Panc1 (cell line): ENCODE data around the gene TRIO. TPM values are rescaled to one million over a fixed set of nuclear protein-coding genes. Genes with fewer than 3 reads are reported as not detected.

ENCODE experiments used
- ATAC-seq: fragments of 200-7000 bp; cut with Tn5 transposase; 2 replicates; pipeline ENCODE4 v1.9.1; 2020; ENCODE audit warnings: mild to moderate bottlenecking, moderate library complexity
- BruUV-seq: library from RNA; stranded (reverse); fragments of 400-500 nt; replicated peaks from 2 replicates; lab custom pipeline; 2021; lab: Mats Ljungman, UMichigan
- CTCF ChIA-PET: fragments of 300-600 bp; sonication (Branson Sonifier 250); formaldehyde crosslinking; loops from one replicate; lab custom pipeline; 2022; ENCODE audit warnings: antibody characterized with exemption; lab: Charles Lee
- POLR2A ChIA-PET: fragments of 300-600 bp; sonication (Branson Sonifier 250); formaldehyde crosslinking; loops from one replicate; lab custom pipeline; 2022; ENCODE audit warnings: antibody characterized with exemption; lab: Charles Lee
- DNase-seq: peaks from one replicate; pipeline ENCODE4 v3.0.0-alpha.2; 2010; ENCODE audit warnings: low read depth, low spot score
- H3K27ac ChIP-seq: 2 replicates; pipeline ENCODE4 v1.5.1; 2011; ENCODE audit warnings: mild to moderate bottlenecking, low read length, inconsistent platforms
- H3K27me3 ChIP-seq: fragments of 200-500 bp; sonication (Bioruptor generic); 2 replicates; pipeline ENCODE4 v1.6.0; 2014; ENCODE audit warnings: low read length, inconsistent platforms; ENCODE audit not compliant: control insufficient read depth, insufficient read depth
- H3K36me3 ChIP-seq: fragments of 200-500 bp; sonication (Bioruptor generic); 2 replicates; pipeline ENCODE4 v1.5.1; 2014; ENCODE audit warnings: inconsistent platforms, mild to moderate bottlenecking, low read length, moderate library complexity; ENCODE audit not compliant: control insufficient read depth, insufficient read depth
- H3K4me1 ChIP-seq: 2 replicates; pipeline ENCODE4 v1.5.1; 2011; ENCODE audit warnings: inconsistent platforms, mild to moderate bottlenecking, low read length, moderate library complexity; ENCODE audit not compliant: control insufficient read depth, insufficient read depth
- H3K4me3 ChIP-seq, 2 experiments: 2 replicates each; pipeline ENCODE4 v1.5.1; 2011 to 2012; ENCODE audit warnings: low read depth in 2 of 2, low read length in 2 of 2, mild to moderate bottlenecking in 2 of 2, inconsistent platforms in 1 of 2, moderate library complexity in 1 of 2
- H3K9me3 ChIP-seq: fragments of 200-500 bp; sonication (Bioruptor generic); 2 replicates; pipeline ENCODE4 v1.5.1; 2014; ENCODE audit warnings: low read depth, mild to moderate bottlenecking, inconsistent platforms, low read length, moderate library complexity; ENCODE audit not compliant: control insufficient read depth, insufficient read depth
- CTCF ChIP-seq: fragments of 450-650 bp; IDR thresholded peaks from 2 replicates; pipeline ENCODE4 v1.5.1; 2017; ENCODE audit warnings: mild to moderate bottlenecking
- POLR2AphosphoS5 ChIP-seq: IDR thresholded peaks from 2 replicates; pipeline ENCODE4 v1.6.1; 2012; ENCODE audit warnings: mild to moderate bottlenecking, low read depth, low read length, moderate library complexity
- REST ChIP-seq, 2 experiments: IDR thresholded peaks; 2 replicates each; pipeline ENCODE4 v1.6.1; 2011 to 2012; ENCODE audit warnings: low read depth in 2 of 2, control low read depth in 1 of 2, low read length in 1 of 2, mild to moderate bottlenecking in 1 of 2, moderate library complexity in 1 of 2; ENCODE audit not compliant: insufficient read depth in 1 of 2
- SIN3A ChIP-seq: IDR thresholded peaks from 2 replicates; pipeline ENCODE4 v1.6.1; 2012; ENCODE audit warnings: low read depth, mild to moderate bottlenecking, low read length, moderate library complexity, borderline replicate concordance; ENCODE audit not compliant: insufficient read depth
- TCF7L2 ChIP-seq: IDR thresholded peaks from 2 replicates; pipeline ENCODE4 v1.6.1; 2011; ENCODE audit warnings: mild to moderate bottlenecking, low read depth, low read length, inconsistent platforms
- in situ Hi-C: cut with HindIII; loops from 2 replicates; pipeline ENCODE4 v1.10.0; 2016; ENCODE audit warnings: low sequenced_read_pairs, low pct_unique_long_range_greater_than_20kb
- intact Hi-C: fragments of 100-400 bp; cut with micrococcal nuclease; formaldehyde crosslinking; loops from one replicate; pipeline ENCODE4 v1.10.0; 2022; ENCODE audit not compliant: unreplicated experiment
- total RNA-seq: library from RNA; stranded (reverse); gene quantifications from one replicate; pipeline ENCODE4 v1.2.1, GENCODE V29; 2021; ENCODE audit not compliant: unreplicated experiment

Gene TRIO
- total RNA-seq, 1 experiment from 2014 or later, result 349 TPM

- intact Hi-C loops (no loop called here), in situ Hi-C loops (no loop called here)
- ATAC-seq, result no peak
- BruUV-seq, result no TSS peak
- DNase-seq, result no peak
- peaks cover 28% of the 10 kb centered on the region for H3K36me3 ChIP-seq
- no peaks in the 10 kb centered on the region for H3K27me3 ChIP-seq
- H3K27ac ChIP-seq, result no peak overlapping the region
- no peaks in the 10 kb centered on the region for H3K4me1 ChIP-seq
- H3K9me3 ChIP-seq, result no peaks in the 10 kb centered on the region
- ChIA-PET CTCF (no interaction called here), POLR2A (no interaction called here)
- TF ChIP-seq CTCF (no peak), TCF7L2 (no peak), POLR2AphosphoS5 (no peak), SIN3A (no peak), REST (IDR thresholded peaks at IDR 0.05; ENCODE audit: insufficient read depth in 1 of 2, low read depth in 2 of 2, low read length in 1 of 2) (no peak)
- H3K4me3 ChIP-seq, result no peak overlapping the region
Observed at GRCh38 chr5:14505310-14506139, 362.4 kb downstream of the TRIO start.

- ATAC-seq (no peak), DNase-seq (no peak)
- no peaks in the 10 kb centered on the region for H3K9me3 ChIP-seq
- TF ChIP-seq CTCF, result no peak
- no peak for TF ChIP-seq TCF7L2
- TF ChIP-seq POLR2AphosphoS5, result no peak
- no peak for TF ChIP-seq SIN3A
- no peak for TF ChIP-seq REST (IDR thresholded peaks at IDR 0.05; ENCODE audit: insufficient read depth in 1 of 2, low read depth in 2 of 2, low read length in 1 of 2)
- H3K4me1 ChIP-seq, result no peaks in the 10 kb centered on the region
- H3K4me3 ChIP-seq, result no peak overlapping the region
- in situ Hi-C loops (no loop called here), intact Hi-C loops (no loop called here)
- no peaks in the 10 kb centered on the region for H3K27me3 ChIP-seq
- BruUV-seq, result no TSS peak
- peaks cover 24% of the 10 kb centered on the region for H3K36me3 ChIP-seq
- CTCF ChIA-PET, result no interaction called here
- POLR2A ChIA-PET, result interaction anchor here (0.6 kb wide), 1 partner anchor 139 kb away, joined by 3 read pairs; no protein-coding TSS in a partner anchor
- H3K27ac ChIP-seq, result no peak overlapping the region
Observed at GRCh38 chr5:14506140-14506538, 363.0 kb downstream of the TRIO start.
